ENCODE results near the gene HNRNPA3. TPM values are rescaled to one million over a fixed set of nuclear protein-coding genes. Genes with fewer than 3 reads are reported as not detected.

Gene HNRNPA3
- total RNA-seq, 1 experiment from 2014 or later = 406 TPM

GRCh38 chr2:177211169-177211568 is 1.4 kb upstream of the HNRNPA3 start:
- DNase-seq (ENCODE audit: low spot score) (no peak), ATAC-seq (no peak)
- ChIA-PET CTCF (interaction anchor here (1.5 to 1.7 kb wide), 2 partner anchors 13 to 46 kb away, joined by 9 to 11 read pairs; no protein-coding TSS in a partner anchor), POLR2A (interaction anchor here (1.6 to 1.7 kb wide), 3 partner anchors 8 to 53 kb away, joined by 4 to 14 read pairs (median 10); partner anchors contain the start of gene NFE2L2)
- TF ChIP-seq, protein P1, sequence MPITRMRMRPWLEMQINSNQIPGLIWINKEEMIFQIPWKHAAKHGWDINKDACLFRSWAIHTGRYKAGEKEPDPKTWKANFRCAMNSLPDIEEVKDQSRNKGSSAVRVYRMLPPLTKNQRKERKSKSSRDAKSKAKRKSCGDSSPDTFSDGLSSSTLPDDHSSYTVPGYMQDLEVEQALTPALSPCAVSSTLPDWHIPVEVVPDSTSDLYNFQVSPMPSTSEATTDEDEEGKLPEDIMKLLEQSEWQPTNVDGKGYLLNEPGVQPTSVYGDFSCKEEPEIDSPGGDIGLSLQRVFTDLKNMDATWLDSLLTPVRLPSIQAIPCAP (CRISPR knock-in tag; IDR thresholded peaks at IDR 0.05) = no peak
- TF ChIP-seq CREB1 (CRISPR knock-in tag; IDR thresholded peaks at IDR 0.05) (no peak), GRHL2 (CRISPR knock-in tag; IDR thresholded peaks at IDR 0.05; ENCODE audit: insufficient replicate concordance, severe bottlenecking) (no peak), ZNF416 (CRISPR knock-in tag; IDR thresholded peaks at IDR 0.05) (no peak)
- TF ChIP-seq, protein P2, sequence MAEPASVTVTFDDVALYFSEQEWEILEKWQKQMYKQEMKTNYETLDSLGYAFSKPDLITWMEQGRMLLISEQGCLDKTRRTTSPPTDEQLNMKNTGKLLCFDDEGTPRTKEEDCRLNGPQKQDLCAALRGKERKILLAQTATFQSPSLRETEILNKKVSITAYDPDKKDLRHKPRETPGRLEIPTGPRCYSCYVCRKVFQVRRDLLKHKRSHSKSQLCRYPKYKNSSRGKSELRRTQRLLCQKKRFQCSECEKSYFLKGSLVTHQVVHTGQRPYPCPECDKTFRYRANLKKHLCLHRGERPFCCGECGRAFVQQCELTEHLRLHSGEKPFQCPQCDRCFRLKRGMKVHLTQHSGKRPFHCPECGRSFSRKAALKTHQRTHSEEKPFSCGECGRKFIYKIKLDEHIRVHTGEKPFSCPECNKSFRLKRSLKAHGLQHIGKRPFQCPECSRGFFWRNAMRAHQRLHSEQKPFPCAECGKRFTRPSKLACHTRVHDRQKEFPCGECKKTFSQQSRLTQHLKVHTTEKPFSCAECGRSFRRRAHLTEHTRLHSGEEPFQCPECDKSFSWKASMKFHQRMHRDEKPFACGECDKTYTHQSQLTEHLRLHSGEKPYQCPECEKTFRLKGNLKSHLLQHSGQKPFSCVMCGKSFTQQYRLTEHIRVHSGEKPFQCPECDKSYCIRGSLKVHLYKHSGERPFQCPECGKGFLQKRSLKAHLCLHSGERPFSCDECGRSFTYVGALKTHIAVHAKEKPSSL (CRISPR knock-in tag; conservative IDR thresholded peaks at IDR 0.05) = no peak
- H3K27ac Mint-ChIP-seq = peak overlapping the region; percentile 100
- no peaks in the 10 kb centered on the region for H3K9me3 Mint-ChIP-seq
- peaks cover 25% of the 10 kb centered on the region for H3K36me3 Mint-ChIP-seq
- peaks cover 45% of the 10 kb centered on the region for H3K4me1 Mint-ChIP-seq
- H3K4me3 Mint-ChIP-seq = peak overlapping the region; percentile 99
- H3K27me3 Mint-ChIP-seq (ENCODE audit: low read depth) = peaks cover 8% of the 10 kb centered on the region

DNA sequence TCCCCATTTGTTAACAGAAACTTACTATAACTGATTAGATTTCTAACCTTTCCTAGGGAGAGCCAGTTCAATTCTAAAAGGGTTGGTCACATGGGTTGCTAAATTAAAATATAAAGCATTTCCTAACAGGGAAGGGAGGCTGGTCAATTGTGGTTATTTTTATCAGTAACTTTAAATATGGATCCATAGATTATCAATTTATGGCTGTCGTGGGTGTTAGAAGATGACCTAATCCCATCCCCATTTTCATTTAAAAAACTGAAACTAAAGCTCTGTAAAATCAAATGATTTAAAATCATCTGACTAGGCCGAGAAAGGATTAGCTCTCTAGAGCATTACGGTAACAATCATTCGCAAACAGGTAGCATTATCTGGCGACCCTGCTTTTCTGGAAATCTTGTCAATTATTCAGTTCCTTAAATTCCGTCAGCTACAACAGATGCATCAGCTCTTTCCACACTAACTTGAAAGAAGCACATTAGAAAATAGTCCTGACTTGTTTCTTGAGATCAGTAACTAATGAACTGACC is 953 bp upstream of the HNRNPA3 start:
- peak overlapping the region; percentile 100 for H3K27ac Mint-ChIP-seq

More for the DNA sequence above, 953 bp upstream of the HNRNPA3 start:
- H3K4me1 Mint-ChIP-seq = peaks cover 47% of the 10 kb centered on the region
- peaks cover 30% of the 10 kb centered on the region for H3K36me3 Mint-ChIP-seq
- H3K27me3 Mint-ChIP-seq (ENCODE audit: low read depth) = peaks cover 3% of the 10 kb centered on the region; the same call in 1 of the 2 replicates
- DNase-seq (ENCODE audit: low spot score) = no peak
- no peaks in the 10 kb centered on the region for H3K9me3 Mint-ChIP-seq
- TF ChIP-seq FOXK1 (CRISPR knock-in tag; IDR thresholded peaks at IDR 0.05) = no peak
- TF ChIP-seq USF1 (CRISPR knock-in tag; IDR thresholded peaks at IDR 0.05) = no peak
- no peak for TF ChIP-seq CBFB (CRISPR knock-in tag; IDR thresholded peaks at IDR 0.05; ENCODE audit: low read depth)
- TF ChIP-seq ZNF263 (CRISPR knock-in tag; IDR thresholded peaks at IDR 0.05; ENCODE audit: low read depth) = no peak
- TF ChIP-seq, protein P3, sequence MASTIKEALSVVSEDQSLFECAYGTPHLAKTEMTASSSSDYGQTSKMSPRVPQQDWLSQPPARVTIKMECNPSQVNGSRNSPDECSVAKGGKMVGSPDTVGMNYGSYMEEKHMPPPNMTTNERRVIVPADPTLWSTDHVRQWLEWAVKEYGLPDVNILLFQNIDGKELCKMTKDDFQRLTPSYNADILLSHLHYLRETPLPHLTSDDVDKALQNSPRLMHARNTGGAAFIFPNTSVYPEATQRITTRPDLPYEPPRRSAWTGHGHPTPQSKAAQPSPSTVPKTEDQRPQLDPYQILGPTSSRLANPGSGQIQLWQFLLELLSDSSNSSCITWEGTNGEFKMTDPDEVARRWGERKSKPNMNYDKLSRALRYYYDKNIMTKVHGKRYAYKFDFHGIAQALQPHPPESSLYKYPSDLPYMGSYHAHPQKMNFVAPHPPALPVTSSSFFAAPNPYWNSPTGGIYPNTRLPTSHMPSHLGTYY (CRISPR knock-in tag; IDR thresholded peaks at IDR 0.05) = no peak
- TF ChIP-seq, protein P4, sequence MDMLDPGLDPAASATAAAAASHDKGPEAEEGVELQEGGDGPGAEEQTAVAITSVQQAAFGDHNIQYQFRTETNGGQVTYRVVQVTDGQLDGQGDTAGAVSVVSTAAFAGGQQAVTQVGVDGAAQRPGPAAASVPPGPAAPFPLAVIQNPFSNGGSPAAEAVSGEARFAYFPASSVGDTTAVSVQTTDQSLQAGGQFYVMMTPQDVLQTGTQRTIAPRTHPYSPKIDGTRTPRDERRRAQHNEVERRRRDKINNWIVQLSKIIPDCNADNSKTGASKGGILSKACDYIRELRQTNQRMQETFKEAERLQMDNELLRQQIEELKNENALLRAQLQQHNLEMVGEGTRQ (CRISPR knock-in tag; IDR thresholded peaks at IDR 0.05) = no peak
- TF ChIP-seq TEAD4 (CRISPR knock-in tag; IDR thresholded peaks at IDR 0.05) = no peak
- TF ChIP-seq, protein P5, sequence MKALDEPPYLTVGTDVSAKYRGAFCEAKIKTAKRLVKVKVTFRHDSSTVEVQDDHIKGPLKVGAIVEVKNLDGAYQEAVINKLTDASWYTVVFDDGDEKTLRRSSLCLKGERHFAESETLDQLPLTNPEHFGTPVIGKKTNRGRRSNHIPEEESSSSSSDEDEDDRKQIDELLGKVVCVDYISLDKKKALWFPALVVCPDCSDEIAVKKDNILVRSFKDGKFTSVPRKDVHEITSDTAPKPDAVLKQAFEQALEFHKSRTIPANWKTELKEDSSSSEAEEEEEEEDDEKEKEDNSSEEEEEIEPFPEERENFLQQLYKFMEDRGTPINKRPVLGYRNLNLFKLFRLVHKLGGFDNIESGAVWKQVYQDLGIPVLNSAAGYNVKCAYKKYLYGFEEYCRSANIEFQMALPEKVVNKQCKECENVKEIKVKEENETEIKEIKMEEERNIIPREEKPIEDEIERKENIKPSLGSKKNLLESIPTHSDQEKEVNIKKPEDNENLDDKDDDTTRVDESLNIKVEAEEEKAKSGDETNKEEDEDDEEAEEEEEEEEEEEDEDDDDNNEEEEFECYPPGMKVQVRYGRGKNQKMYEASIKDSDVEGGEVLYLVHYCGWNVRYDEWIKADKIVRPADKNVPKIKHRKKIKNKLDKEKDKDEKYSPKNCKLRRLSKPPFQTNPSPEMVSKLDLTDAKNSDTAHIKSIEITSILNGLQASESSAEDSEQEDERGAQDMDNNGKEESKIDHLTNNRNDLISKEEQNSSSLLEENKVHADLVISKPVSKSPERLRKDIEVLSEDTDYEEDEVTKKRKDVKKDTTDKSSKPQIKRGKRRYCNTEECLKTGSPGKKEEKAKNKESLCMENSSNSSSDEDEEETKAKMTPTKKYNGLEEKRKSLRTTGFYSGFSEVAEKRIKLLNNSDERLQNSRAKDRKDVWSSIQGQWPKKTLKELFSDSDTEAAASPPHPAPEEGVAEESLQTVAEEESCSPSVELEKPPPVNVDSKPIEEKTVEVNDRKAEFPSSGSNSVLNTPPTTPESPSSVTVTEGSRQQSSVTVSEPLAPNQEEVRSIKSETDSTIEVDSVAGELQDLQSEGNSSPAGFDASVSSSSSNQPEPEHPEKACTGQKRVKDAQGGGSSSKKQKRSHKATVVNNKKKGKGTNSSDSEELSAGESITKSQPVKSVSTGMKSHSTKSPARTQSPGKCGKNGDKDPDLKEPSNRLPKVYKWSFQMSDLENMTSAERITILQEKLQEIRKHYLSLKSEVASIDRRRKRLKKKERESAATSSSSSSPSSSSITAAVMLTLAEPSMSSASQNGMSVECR (CRISPR knock-in tag; IDR thresholded peaks at IDR 0.05; ENCODE audit: borderline replicate concordance) = no peak
- POLR2A ChIA-PET = interaction anchor here (0.5 to 1.7 kb wide), 7 partner anchors 8 to 539 kb away, joined by 3 to 14 read pairs (median 5); partner anchors contain the start of gene NFE2L2
- H3K4me3 Mint-ChIP-seq = peak overlapping the region; percentile 99
- ATAC-seq = no peak
- CTCF ChIA-PET = interaction anchor here (1.1 to 1.7 kb wide), 6 partner anchors 13 to 63 kb away, joined by 3 to 11 read pairs (median 3); partner anchors contain the start of gene NFE2L2

Data from WTC11 (cell line).